ENCODE data around the gene GGT5.

GRCh38 chr22:24191893-24192292 lies 53.0 kb downstream of the GGT5 start:
- TF ChIP-seq CTCF (conservative IDR thresholded peaks at IDR 0.05 in 1 of 2, IDR thresholded peaks at IDR 0.05 in 1 of 2; ENCODE audit: low read depth in 1 of 2, low read length in 2 of 2), result no peak
- no peak for TF ChIP-seq EZH2 (IDR thresholded peaks at IDR 0.05; ENCODE audit: low read length, missing control alignments)

Data from fibroblast of lung (primary cell).